ENCODE results near the gene CLEC20A.

Gene CLEC20A

GRCh38 chr1:178484698-178485225, 12.0 kb downstream of the CLEC20A start:
- no peak for DNase-seq

DNA sequence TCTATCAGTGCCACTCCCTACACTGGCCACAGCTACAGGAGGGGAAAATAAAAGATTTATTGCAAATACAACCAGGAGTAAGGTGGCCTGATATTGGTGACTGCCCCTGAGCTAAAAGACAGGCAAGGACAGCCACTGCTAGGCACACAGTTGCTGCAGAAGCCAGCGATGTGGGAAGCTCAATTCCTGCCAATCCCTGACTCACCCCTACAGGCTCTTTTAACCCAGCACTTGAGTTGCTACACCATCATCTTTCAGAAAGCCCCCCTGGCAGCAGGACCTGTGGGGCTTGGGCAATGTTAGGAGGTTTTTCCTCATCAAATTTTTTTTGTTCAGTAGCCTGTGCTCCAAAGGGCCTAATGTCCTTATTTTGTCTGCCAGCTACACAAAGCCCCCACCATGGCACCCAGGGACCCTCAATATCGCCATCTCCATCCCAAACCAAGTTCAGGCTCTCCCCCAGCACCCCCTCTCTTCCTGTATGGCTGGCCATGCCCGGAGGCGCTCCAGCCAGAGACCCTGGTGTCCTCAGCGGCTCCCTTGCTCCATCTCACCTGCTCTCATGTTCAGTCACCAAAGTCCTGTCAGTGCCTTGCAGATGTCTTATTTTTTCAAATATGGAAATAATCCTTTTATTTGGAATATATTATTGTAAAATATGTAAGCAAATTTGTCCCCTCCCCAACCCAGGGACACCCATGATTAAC, 13.4 kb downstream of the CLEC20A start:
- intact Hi-C loops (cut with DNase I), result no loop called here
- DNase-seq, result peak in 1 of 10 donors; percentile 52

More at GRCh38 chr1:178484698-178485225, 12.0 kb downstream of the CLEC20A start:
- intact Hi-C loops (cut with DNase I), result no loop called here

GRCh38 chr1:178477841-178478240, 18.9 kb downstream of the CLEC20A start:
- intact Hi-C loops (cut with DNase I), result no loop called here
- no peak for DNase-seq

GRCh38 chr1:178477373-178477772, 19.4 kb downstream of the CLEC20A start:
- no peak for DNase-seq
- intact Hi-C loops (cut with DNase I), result no loop called here

DNA sequence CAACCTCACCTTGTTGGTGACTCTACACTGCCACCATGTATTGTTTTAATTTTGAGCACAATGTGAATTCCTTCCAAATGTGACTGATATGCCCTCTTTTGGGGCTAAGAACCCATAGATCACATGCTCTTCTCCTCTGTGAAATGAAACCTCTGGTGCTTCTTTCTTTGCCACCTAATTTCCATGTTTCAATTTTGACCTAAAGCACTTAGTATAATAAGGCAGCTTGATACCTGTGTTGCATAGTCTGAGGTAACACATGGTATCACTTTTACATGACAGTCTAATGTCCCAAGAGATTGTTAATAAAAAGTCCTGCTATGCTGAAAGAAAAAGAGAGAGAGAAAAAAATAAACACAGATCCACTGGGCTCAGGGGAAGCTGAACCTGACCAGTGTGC, 24.2 kb downstream of the CLEC20A start:
- no peak for DNase-seq
- intact Hi-C loops (cut with DNase I), result no loop called here

DNA sequence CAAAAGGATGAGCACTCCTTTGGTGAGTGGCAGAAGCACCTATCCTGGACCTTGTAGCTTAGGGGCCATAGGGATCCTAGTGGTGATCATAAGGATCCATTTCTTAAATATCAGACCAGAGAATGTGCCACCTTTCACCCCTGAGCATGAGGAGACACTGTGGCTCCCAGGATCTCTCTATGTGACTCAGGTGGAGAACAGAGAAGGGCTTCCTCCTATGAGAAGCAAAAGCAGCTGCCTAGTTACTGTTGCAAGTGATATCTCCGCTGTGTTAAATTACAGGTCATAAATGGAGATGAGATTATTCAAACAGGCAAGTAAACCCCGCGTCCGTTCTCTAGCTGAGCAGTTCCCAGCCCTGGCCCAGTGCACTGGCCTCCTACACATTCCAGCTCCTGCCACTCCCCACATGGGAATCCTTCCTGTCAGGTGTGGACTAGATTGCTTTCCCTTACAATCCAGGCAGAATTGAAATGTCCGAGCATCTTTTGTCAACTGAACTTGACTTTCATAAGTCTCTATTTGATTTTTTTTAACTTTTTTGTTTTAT, 26.3 kb downstream of the CLEC20A start:
- intact Hi-C loops (cut with DNase I), result no loop called here

DNA sequence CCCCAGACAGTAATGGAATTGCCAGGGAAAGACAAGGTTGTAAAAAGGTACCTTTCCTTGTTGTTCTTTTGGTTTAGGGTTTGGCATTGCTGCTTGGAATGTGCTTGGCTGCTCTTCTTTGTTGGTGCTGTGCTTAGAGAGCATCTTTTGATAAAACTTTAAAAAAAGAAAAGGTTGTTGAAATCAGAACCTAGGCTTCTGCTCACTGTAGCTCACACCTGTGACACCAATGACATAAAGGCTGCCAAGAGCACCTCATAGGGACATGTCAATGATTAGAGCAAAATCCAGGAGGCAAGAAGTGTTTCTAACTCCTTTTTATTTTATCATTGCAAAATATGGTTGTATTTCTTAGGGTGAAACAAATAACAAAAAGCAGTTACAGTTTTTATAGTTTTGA, 28.9 kb downstream of the CLEC20A start:
- intact Hi-C loops (cut with DNase I), result no loop called here
- no peak for DNase-seq

More for the DNA sequence above, 26.3 kb downstream of the CLEC20A start:
- DNase-seq, result no peak

- intact Hi-C loops (cut with DNase I), result no loop called here
- no peak for DNase-seq
These were observed 31.8 kb downstream of the CLEC20A start for GRCh38 chr1:178465011-178465410.

DNA sequence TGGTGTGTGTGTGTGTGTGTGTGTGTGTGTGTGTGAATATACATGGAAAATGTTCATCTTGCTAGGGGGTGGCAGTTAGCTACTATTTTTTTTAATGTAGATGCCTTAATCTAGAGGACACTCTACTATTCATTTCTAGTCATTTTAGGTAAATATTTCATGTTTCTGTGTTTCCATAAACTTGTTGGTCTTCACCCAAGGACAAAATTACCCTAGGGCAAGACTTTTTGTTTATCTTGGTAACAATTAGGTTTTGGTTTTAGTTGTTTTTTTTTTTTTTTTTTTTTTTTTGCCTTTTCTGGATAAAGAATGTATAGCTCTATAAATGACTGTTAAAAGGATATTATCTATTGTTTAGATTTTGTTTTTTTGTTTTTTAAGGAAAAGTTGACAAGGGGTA, 32.2 kb downstream of the CLEC20A start:
- no peak for DNase-seq
- intact Hi-C loops (cut with DNase I), result no loop called here

DNA sequence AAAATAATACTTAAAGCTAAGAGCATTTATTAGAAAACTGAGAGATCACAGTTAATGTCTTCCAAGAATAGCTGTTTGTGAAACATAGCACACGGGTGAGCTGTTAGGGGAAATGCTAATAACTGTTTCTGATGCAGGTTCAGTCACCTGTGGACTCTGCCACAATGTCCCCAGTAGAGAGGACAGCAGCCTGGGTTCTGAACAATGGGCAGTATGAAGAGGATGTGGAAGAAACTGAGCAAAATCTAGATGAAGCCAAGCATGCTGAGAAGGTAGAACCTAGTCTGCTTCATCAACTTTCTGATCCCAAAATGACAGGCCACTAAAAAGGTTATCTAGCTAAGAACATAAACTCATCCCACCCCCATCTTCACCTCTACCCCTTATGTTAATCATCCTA, 32.6 kb downstream of the CLEC20A start:
- no peak for DNase-seq
- intact Hi-C loops (cut with DNase I), result no loop called here

DNA sequence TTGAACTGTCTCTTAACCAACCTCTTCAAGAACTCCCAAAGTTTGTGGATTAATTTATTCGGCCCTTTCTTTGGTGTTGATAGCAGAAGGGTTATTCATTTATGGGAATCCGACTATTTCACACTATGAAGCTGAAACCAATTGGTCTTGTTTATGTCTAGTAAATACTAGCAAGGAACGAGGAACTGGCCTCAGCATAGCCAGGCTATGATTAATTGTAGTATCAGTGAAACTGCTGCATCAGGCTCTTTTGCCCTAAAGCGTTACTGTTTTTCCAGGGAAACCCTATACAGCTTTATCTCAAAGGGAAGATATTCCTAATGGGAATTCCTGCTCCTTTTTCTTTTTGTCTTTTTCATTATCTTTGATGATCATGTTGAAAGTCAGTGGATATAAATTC, 35.1 kb downstream of the CLEC20A start:
- DNase-seq, result no peak
- intact Hi-C loops (cut with DNase I), result no loop called here

DNA sequence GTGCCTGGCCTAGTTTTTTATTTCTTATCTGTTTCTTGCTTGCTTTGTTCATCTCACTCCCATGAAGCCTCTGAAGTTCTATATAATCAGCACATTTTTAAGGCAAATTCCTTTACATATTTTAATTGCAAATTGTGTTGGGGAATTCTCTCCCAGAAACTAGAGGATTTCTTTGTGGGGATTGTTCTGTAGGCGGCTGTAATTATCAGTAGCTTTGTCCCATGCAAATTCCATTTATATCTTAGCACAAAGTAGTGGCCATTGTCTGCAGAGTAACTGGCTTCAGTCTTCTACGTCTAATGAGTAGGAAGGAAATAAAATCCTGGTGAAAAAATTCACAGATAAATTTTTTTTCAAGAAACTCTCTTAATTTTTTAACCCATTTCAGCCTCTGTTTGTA, 35.7 kb downstream of the CLEC20A start:
- DNase-seq, result no peak

GRCh38 chr1:178458203-178458602, 38.6 kb downstream of the CLEC20A start:
- intact Hi-C loops (cut with DNase I), result no loop called here
- DNase-seq, result peak in 3 of 10 donors; percentile 66 to 71 (median 67)

More for the DNA sequence above, 35.7 kb downstream of the CLEC20A start:
- intact Hi-C loops (cut with DNase I), result no loop called here

DNA sequence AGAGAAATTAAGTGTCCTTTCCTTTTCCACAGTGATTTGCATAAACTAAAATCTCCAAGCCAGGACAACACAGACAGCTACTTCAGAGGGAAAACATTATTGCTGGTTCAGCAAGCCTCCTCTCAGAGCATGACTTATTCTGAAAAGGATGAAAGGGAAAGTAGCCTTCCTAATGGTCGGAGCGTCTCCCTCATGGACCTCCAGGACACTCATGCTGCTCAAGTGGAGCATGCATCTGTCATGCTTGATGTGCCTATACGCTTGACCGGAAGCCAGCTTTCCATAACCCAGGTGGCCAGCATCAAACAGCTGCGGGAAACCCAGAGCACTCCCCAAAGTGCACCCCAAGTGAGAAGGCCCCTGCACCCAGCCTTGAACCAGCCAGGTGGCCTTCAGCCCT, 39.1 kb downstream of the CLEC20A start:
- no peak for DNase-seq
- intact Hi-C loops (cut with DNase I), result no loop called here

DNA sequence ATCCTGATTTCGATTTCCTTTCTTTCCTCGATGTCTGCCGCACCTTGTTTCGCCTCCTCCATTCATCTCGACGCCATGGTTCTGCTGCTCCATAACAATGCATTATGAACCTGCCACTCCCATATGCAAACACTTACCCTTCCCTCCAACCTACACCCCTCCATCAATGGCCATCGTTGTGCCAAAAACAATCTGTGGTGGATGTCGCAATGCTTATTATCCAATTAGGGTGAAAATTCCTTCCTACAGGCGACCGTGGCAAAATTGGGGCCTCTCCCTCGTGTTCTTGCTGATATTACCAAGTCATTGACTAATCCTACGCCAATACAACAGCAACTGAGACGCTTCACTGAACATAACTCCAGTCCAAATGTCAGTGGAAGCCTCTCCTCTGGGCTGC, 40.3 kb downstream of the CLEC20A start:
- DNase-seq, result no peak
- intact Hi-C loops (cut with DNase I), result no loop called here

DNA sequence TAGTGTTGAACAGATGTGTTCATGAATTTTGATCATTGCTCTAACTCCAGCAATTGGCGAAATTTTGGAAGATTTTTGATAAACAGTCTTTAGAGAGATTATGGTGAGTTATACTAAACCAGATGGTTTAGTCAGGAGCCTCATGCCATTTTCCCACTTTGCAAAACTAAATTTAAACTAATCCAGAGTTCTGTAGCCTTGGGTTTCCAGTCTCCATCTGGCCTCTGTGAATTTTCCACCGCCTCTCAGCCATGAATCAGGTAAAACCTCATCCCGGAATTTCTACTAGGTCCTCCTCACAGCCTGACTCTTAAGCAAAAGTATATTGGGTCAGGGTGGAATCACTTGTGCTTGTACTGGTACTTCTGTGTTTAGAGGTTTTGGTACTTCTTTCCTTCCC, 44.8 kb downstream of the CLEC20A start:
- intact Hi-C loops (cut with DNase I), result no loop called here
- DNase-seq, result peak in 1 of 10 donors; percentile 69

DNA sequence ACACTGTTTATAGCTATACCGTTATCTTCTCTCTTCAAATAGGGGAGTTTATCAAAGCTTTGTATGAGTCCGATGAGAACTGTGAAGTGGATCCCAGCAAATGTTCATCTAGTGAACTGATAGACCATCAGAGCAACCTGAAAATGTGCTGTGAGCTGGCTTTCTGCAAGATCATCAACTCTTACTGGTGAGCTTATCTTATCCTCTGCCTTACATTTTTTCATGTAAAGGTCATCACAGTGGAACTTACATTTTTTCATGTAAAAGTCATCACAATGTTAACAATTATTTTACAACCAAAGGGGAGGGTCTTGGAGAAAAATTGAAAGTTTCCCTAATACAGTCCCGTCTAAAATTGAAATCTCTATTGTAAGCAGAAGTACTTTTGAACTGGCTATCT, 45.2 kb downstream of the CLEC20A start:
- no peak for DNase-seq
- intact Hi-C loops (cut with DNase I), result no loop called here

- intact Hi-C loops (cut with DNase I), result no loop called here
- DNase-seq, result no peak
These were observed 45.9 kb downstream of the CLEC20A start for GRCh38 chr1:178450871-178451270.

- no peak for DNase-seq
- intact Hi-C loops (cut with DNase I), result no loop called here
These were observed 53.8 kb downstream of the CLEC20A start for GRCh38 chr1:178442925-178443324.

- DNase-seq, result no peak
- intact Hi-C loops (cut with DNase I), result no loop called here
These were observed 58.3 kb downstream of the CLEC20A start for GRCh38 chr1:178438432-178438831.

GRCh38 chr1:178436899-178437298, 59.9 kb downstream of the CLEC20A start:
- intact Hi-C loops (cut with DNase I), result no loop called here
- no peak for DNase-seq

DNA sequence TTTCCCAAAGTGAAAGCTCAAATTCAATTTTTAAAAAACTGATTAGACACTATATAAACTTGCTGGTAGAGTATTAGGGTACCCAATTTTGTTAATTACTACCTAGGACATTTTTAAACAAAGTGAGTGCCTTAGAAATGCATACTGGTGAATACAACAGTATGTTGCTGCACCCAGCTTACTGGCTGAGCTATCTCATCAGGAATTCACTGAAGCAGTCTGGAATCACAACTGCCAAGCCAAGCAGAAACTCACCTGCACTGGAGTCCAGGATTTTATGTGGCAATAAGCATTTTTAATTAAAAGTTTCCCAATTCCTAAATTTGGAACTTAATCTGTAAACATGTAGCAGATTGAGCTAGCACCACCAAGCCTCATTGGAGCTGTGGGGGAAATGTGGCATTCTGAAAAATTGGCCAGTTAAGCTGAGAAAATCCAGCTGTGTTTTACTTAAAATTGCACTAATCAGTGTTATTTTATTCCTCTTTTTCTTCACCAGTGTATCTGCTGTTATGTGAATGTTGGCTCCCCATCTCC, 61.8 kb downstream of the CLEC20A start:
- DNase-seq, result no peak
- intact Hi-C loops (cut with DNase I), result no loop called here
